ENCODE measurements around the gene GNAS-AS1.

Gene GNAS-AS1

GRCh38 chr20:58810116-58810878, 40.4 kb downstream of the GNAS-AS1 start:
- no peaks in the 10 kb centered on the region for H3K9me3 ChIP-seq (ENCODE audit: insufficient read depth, low read length)
- TF ChIP-seq EZH2phosphoT487 (conservative IDR thresholded peaks at IDR 0.05; ENCODE audit: low read length) (no peak), CTCF (IDR thresholded peaks at IDR 0.05; ENCODE audit: insufficient read depth, low read length, poor library complexity, severe bottlenecking) (no peak)
- no peak overlapping the region for H2AFZ ChIP-seq (ENCODE audit: low read depth, low read length, severe bottlenecking)
- H3K9me2 ChIP-seq (replicated peaks; ENCODE audit: insufficient read depth, low read length) = no peaks in the 10 kb centered on the region
- H3K36me3 ChIP-seq (ENCODE audit: low read length) = no peaks in the 10 kb centered on the region
- H3K4me3 ChIP-seq (ENCODE audit: insufficient read depth, low read length, poor library complexity, severe bottlenecking) = no peak overlapping the region
- no peak overlapping the region for H3K27ac ChIP-seq (ENCODE audit: low read depth, low read length)
- no peak overlapping the region for H3K9ac ChIP-seq (ENCODE audit: low read length)
- no peaks in the 10 kb centered on the region for H3K79me2 ChIP-seq (ENCODE audit: insufficient read depth, low read length)
- no peaks in the 10 kb centered on the region for H4K20me1 ChIP-seq (ENCODE audit: low read depth, low read length)
- no peak overlapping the region for H3K4me2 ChIP-seq (ENCODE audit: low read depth, low read length, poor library complexity, severe bottlenecking)
- no peaks in the 10 kb centered on the region for H3K27me3 ChIP-seq (ENCODE audit: low read length)
- H3F3A ChIP-seq (ENCODE audit: insufficient read depth) = no peaks in the 10 kb centered on the region

GRCh38 chr20:58808271-58809046, 42.2 kb downstream of the GNAS-AS1 start:
- no peaks in the 10 kb centered on the region for H3K27me3 ChIP-seq (ENCODE audit: low read length)
- no peak overlapping the region for H2AFZ ChIP-seq (ENCODE audit: low read depth, low read length, severe bottlenecking)
- no peaks in the 10 kb centered on the region for H3K36me3 ChIP-seq (ENCODE audit: low read length)
- no peak for TF ChIP-seq CTCF (IDR thresholded peaks at IDR 0.05; ENCODE audit: insufficient read depth, low read length, poor library complexity, severe bottlenecking)
- TF ChIP-seq EZH2phosphoT487 (conservative IDR thresholded peaks at IDR 0.05; ENCODE audit: low read length) = no peak
- H3K9me2 ChIP-seq (replicated peaks; ENCODE audit: insufficient read depth, low read length) = no peaks in the 10 kb centered on the region
- H3K4me3 ChIP-seq (ENCODE audit: insufficient read depth, low read length, poor library complexity, severe bottlenecking) = no peak overlapping the region
- no peak overlapping the region for H3K9ac ChIP-seq (ENCODE audit: low read length)
- no peaks in the 10 kb centered on the region for H3K9me3 ChIP-seq (ENCODE audit: insufficient read depth, low read length)
- no peaks in the 10 kb centered on the region for H3F3A ChIP-seq (ENCODE audit: insufficient read depth)
- no peaks in the 10 kb centered on the region for H4K20me1 ChIP-seq (ENCODE audit: low read depth, low read length)
- H3K27ac ChIP-seq (ENCODE audit: low read depth, low read length) = no peak overlapping the region
- no peaks in the 10 kb centered on the region for H3K79me2 ChIP-seq (ENCODE audit: insufficient read depth, low read length)
- H3K4me2 ChIP-seq (ENCODE audit: low read depth, low read length, poor library complexity, severe bottlenecking) = no peak overlapping the region

- Histone ChIP-seq H3F3A (ENCODE audit: insufficient read depth) (no peaks in the 10 kb centered on the region), H4K20me1 (ENCODE audit: low read depth, low read length) (no peaks in the 10 kb centered on the region), H3K79me2 (ENCODE audit: insufficient read depth, low read length) (no peaks in the 10 kb centered on the region), H3K27ac (ENCODE audit: low read depth, low read length) (no peak overlapping the region), H3K36me3 (ENCODE audit: low read length) (no peaks in the 10 kb centered on the region), H3K4me3 (ENCODE audit: insufficient read depth, low read length, poor library complexity, severe bottlenecking) (no peak overlapping the region), H2AFZ (ENCODE audit: low read depth, low read length, severe bottlenecking) (no peak overlapping the region), H3K9me3 (ENCODE audit: insufficient read depth, low read length) (no peaks in the 10 kb centered on the region), H3K4me2 (ENCODE audit: low read depth, low read length, poor library complexity, severe bottlenecking) (no peak overlapping the region), H3K9me2 (replicated peaks; ENCODE audit: insufficient read depth, low read length) (no peaks in the 10 kb centered on the region), H3K27me3 (ENCODE audit: low read length) (no peaks in the 10 kb centered on the region), H3K9ac (ENCODE audit: low read length) (no peak overlapping the region)
- no peak for TF ChIP-seq EZH2phosphoT487 (conservative IDR thresholded peaks at IDR 0.05; ENCODE audit: low read length)
- TF ChIP-seq CTCF (IDR thresholded peaks at IDR 0.05; ENCODE audit: insufficient read depth, low read length, poor library complexity, severe bottlenecking) = no peak
Observed at GRCh38 chr20:58807801-58808200, 42.9 kb downstream of the GNAS-AS1 start.

Data from SU-DHL-6 (cell line).